Motor neuron (in vitro differentiated cells): ENCODE data around the gene FAM222B. TPM values are rescaled to one million over a fixed set of nuclear protein-coding genes. Genes with fewer than 3 reads are reported as not detected.
"Not testable (repeated sequence)": the region's sequence is repeated elsewhere in the genome, so short reads cannot be mapped to it uniquely, and the experiment has no call there.

Experiments used
- ATAC-seq, 8 experiments: fragments of 200-7000 bp; cut with Tn5 transposase; replicated peaks in 6 of 8; 2 replicates each; pipeline ENCODE4 v1.8.0; 2021; ENCODE audit warnings: mild to moderate bottlenecking in 8 of 8, moderate library complexity in 8 of 8
- H3K27ac ChIP-seq, 2 donors: fragments of 250-450 bp; sonication (Bioruptor Pico); 2 replicates each; pipeline ENCODE4 v1.9.0; 2021; ENCODE audit warnings: antibody characterized with exemption in 2 of 2, mild to moderate bottlenecking in 2 of 2, moderate library complexity in 1 of 2
- H3K4me1 ChIP-seq, 2 donors: fragments of 250-450 bp; sonication (Bioruptor Pico); replicated peaks in 1 of 2; 2 replicates each; pipeline ENCODE4 v1.6.1; 2021; ENCODE audit warnings: antibody characterized with exemption in 2 of 2, mild to moderate bottlenecking in 2 of 2, moderate library complexity in 1 of 2
- H3K4me3 ChIP-seq, 5 donors: fragments of 250-450 bp; sonication (Bioruptor Pico); 2 replicates each; pipeline ENCODE4 v1.9.0; 2021; ENCODE audit warnings: antibody characterized with exemption in 5 of 5, mild to moderate bottlenecking in 5 of 5, moderate library complexity in 4 of 5
- whole genome bisulfite sequencing, 10 experiments: fragments of 450-650 bp; shearing (Covaris generic); methylation state at CpG; one replicate each; pipeline ENCODE4 v1.0.0; 2022; 5-methylcytosine and 5-hydroxymethylcytosine counted together
- in situ Hi-C, 9 experiments: fragments of 400-800 bp; cut with MboI; loops; one replicate each; pipeline ENCODE4 v1.15.0; 2021; ENCODE audit warnings: low sequenced_read_pairs in 9 of 9, low pct_unique_long_range_greater_than_20kb in 2 of 9; ENCODE audit not compliant: unreplicated experiment in 9 of 9
- total RNA-seq, 8 experiments: library from RNA; unstranded; fragments of 300-600 nt; gene quantifications; 2 replicates each; pipeline versions ENCODE4 v1.2.3 to v1.2.4, GENCODE V29; 2022

FAM222B gene
- total RNA-seq, 8 experiments from 2014 or later, result 3.1 to 16.8 (median 11.1) TPM

DNA sequence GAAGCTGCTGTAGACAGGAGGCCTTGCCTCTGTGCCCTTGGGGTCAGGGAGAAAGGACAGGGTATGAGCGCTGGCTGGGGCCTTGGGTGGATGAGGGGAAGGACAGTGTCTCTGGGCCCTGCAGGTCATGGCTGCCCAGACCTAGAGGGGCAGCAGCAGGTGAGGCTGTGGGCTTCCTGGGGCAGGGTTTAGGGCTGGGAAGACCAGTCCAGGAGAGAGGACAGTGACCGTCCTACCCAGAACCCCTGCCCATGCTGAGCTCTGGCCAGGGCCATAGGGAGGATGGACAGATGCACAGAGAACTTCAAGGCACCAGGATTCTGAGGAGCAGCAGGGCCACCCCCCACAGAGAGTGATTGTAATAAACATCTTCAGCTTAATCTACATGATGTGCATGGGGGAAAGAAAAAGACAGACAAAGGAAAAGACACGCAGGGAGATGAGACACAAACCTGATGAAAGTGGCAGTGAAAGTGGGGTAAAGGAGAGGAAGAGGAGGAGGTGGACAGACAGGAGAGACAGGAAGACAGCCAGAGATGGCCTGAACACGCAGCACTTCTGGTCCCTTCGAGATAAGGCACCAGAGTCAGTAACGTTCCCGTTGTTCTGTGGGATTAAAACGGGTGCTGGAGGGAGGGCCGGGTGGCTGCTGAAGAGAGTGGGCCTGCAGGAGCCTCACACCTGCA lies 37.4 kb upstream of the FAM222B start:
- no peak for ATAC-seq
- Histone ChIP-seq H3K4me3 (no peak overlapping the region), H3K27ac (no peak overlapping the region), H3K4me1 (no peaks in the 10 kb centered on the region)
- WGBS, 10 experiments, result 67 to 100% (median 78%) methylated on average over 1 to 8 of the region's 9 CpGs; no CpG with 5 or more reads in 3 of the 10 experiments
- in situ Hi-C loops, result no loop called here

GRCh38 chr17:28878981-28879380 lies 36.4 kb upstream of the FAM222B start:
- WGBS, 10 experiments, result 80 to 100% (median 95%) methylated on average over 1 to 3 of the region's 4 CpGs; no CpG with 5 or more reads in 7 of the 10 experiments
- no peak overlapping the region for H3K27ac ChIP-seq
- peak in 4 of 8 experiments; percentile 17 to 56 (median 42) for ATAC-seq
- in situ Hi-C loops, result no loop called here
- H3K4me3 ChIP-seq, result no peak overlapping the region
- peaks cover 3 to 5% of the 10 kb centered on the region in 2 donors for H3K4me1 ChIP-seq

DNA sequence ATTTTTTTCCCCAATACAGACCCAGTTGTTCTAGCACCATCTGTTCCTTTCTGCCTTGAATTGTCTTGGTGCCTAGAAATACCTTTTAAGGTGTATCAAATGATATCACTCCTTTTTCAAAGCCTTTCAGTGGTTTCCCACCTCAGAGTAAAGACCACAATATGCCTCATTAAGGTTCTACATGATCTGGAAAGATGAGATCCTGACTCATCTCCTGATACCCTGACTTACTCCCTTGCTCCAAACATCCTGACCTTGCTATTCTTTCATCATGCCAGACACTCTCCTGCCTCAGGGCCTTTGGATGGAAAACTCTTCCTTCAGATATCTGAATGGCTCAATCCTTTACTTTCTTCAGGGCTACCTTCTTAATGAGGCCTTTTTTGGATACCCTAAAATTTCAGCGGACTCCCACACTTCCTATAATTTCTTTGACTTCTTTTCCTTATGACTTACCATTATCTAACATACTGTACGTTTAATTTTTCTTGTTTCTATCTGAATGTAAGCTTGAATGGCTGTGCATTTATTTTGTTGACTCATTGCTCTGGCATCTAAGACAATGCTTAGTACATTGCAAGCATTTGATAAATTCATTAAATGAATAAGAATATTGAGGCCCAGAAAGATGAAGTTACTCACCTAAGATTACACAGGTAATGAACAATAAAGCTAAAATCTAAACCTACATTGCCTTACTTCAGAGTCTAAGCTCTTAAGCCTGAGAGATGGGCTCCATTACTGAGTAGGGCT lies 35.7 kb upstream of the FAM222B start:
- Histone ChIP-seq H3K4me1 (peaks cover 3 to 6% of the 10 kb centered on the region in 2 donors), H3K4me3 (no peak overlapping the region), H3K27ac (no peak overlapping the region)
- WGBS, 10 experiments, result 62 to 100% (median 89%) methylated on average over 1 to 2 of the region's 2 CpGs; no CpG with 5 or more reads in 1 of the 10 experiments
- ATAC-seq, result no peak
- in situ Hi-C loops, result no loop called here

GRCh38 chr17:28877150-28877711 lies 34.6 kb upstream of the FAM222B start:
- in situ Hi-C loops, H3K27ac ChIP-seq, ATAC-seq, H3K4me3 ChIP-seq, H3K4me1 ChIP-seq: not testable (repeated sequence)
- WGBS, 10 experiments, result 90 to 100% (median 100%) methylated on average over 1 to 5 of the region's 6 CpGs; no CpG with 5 or more reads in 2 of the 10 experiments

DNA sequence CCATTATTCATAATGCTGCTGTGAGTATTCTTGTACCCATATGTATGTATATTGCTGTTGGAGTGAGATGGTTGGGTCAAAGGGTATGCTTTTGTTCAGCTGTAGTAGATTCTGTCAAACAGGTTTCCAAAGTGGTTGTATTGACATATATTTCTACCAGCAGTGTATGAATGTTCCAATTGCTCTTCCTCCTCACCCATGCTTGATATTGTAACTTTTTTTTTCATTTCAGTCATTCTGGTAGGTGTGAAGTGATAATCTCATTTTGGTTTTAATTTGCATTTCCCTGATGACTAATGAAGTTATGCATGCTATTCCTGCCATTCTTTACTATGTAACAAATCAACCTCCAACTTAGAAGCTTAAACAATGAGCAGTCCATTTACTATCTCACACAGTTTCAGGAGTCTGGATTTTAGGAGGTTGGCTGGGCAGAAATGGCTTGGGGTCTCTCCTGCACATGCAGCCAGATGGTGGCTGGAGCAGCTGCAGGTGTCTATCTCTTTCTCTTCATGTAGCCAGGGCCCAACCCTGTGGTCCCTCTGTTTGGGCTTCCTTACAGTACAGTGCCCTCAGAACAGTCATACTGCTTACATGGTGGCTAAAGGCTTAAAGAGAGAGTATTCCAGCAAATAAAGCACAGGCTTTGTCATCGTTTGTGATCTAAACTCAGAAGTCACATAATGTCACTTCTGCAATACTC lies 33.4 kb upstream of the FAM222B start:
- WGBS, 10 experiments, result 38 to 100% (median 50%) methylated on average over 1 of the region's 1 CpG; no CpG with 5 or more reads in 3 of the 10 experiments
- Histone ChIP-seq H3K4me3 (no peak overlapping the region), H3K27ac (no peak overlapping the region), H3K4me1 (peaks cover 3 to 6% of the 10 kb centered on the region in 2 donors)
- in situ Hi-C loops, result no loop called here
- ATAC-seq, result peak in 3 of 8 experiments; percentile 48 to 62 (median 53)

- in situ Hi-C loops, result loop anchor here in 1 of 9 experiments (25.0 kb wide), 1 partner anchor 112 kb away; no protein-coding TSS in a partner anchor
- peak in 6 of 8 experiments; percentile 42 to 76 (median 64) for ATAC-seq
- Histone ChIP-seq H3K27ac (no peak overlapping the region), H3K4me3 (no peak overlapping the region), H3K4me1 (peaks cover 3 to 6% of the 10 kb centered on the region in 2 donors)
- 14 to 100% (median 62%) methylated on average over 1 to 3 of the region's 3 CpGs; no CpG with 5 or more reads in 2 of the 10 experiments for WGBS, 10 experiments
Measured at GRCh38 chr17:28874750-28875149, 32.2 kb upstream of the FAM222B start.

DNA sequence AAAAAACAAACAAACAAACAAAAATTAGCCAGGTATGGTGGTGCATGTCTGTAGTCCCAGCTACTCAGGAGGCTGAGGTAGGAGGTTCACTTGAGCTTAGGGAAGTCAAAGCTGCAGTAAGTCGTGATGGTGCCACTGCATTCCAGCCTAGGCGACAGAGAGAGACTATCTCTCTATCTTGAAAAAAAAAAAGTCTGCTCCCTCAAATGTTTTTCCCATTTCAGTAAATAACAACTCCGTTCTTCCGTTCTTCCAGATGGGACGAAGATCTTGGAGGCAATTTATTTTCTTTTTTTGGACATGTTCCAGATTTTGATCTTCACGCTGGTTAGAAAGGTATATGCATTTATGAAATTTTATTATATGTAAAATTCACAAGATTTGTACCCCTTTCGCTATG lies 31.2 kb upstream of the FAM222B start:
- in situ Hi-C loops, result loop anchor here in 1 of 9 experiments (25.0 kb wide), 1 partner anchor 112 kb away; no protein-coding TSS in a partner anchor
- no peak for ATAC-seq
- no peak overlapping the region for H3K27ac ChIP-seq
- no peak overlapping the region for H3K4me3 ChIP-seq
- peaks cover 3 to 6% of the 10 kb centered on the region in 2 donors for H3K4me1 ChIP-seq
- 69 to 93% (median 90%) methylated on average over 3 to 7 of the region's 7 CpGs for WGBS, 10 experiments

GRCh38 chr17:28871056-28871579 lies 28.5 kb upstream of the FAM222B start:
- 80 to 100% (median 92%) methylated on average over 1 to 5 of the region's 6 CpGs; no CpG with 5 or more reads in 5 of the 10 experiments for WGBS, 10 experiments
- in situ Hi-C loops, result loop anchor here in 1 of 9 experiments (25.0 kb wide), 1 partner anchor 109 kb away; no protein-coding TSS in a partner anchor

GRCh38 chr17:28867276-28867675 lies 24.7 kb upstream of the FAM222B start:
- WGBS, 10 experiments, result 67 to 100% (median 91%) methylated on average over 1 to 7 of the region's 7 CpGs; no CpG with 5 or more reads in 1 of the 10 experiments
- ATAC-seq, result no peak
- in situ Hi-C loops, result loop anchor here in 1 of 9 experiments (25.0 kb wide), 1 partner anchor 105 kb away; no protein-coding TSS in a partner anchor
- H3K27ac ChIP-seq, result no peak overlapping the region
- no peaks in the 10 kb centered on the region for H3K4me1 ChIP-seq
- H3K4me3 ChIP-seq, result no peak overlapping the region

More at GRCh38 chr17:28871056-28871579, 28.5 kb upstream of the FAM222B start:
- ATAC-seq, result no peak
- Histone ChIP-seq H3K4me1 (peaks cover 3 to 6% of the 10 kb centered on the region in 2 donors), H3K4me3 (no peak overlapping the region), H3K27ac (no peak overlapping the region)

DNA sequence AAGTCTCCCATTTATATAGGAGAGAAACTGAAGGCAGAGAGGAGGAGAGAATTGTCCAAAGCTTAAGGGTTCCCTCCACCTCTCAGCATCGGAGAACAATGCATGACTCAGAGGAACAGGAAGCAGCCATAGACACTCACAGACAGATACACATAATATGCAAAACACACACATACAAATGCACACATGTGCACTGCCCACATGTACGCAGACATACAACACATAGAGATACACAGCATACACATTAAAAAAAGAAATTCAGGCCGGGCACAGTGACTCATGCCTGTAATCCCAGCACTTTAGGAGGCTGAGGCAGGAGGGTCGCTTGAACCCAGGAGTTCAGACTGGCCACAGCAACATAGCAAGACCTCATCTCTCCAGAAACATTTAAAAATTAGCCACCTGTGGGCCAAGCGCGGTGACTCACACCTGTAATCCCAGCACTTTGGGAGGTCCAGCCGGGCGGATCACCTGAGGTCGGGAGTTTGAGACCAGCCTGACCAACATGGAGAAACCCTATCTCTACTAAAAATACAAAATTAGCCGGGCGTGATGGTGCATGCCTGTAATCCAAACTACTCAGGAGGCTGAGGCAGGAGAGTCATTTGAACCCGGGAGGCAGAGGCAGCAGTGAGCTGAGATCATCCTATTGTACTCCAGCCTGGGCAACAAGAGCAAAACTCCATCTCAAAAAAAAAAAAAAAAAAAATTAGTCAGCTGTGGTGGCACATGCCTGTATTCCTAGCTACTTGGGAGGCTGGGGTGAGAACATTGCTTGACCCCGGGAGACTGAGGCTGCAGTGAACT lies 23.6 kb upstream of the FAM222B start:
- H3K27ac ChIP-seq, result no peak overlapping the region
- WGBS, 10 experiments, result 0 to 98% (median 67%) methylated on average over 1 to 11 of the region's 13 CpGs; no CpG with 5 or more reads in 1 of the 10 experiments
- H3K4me1 ChIP-seq, result no peaks in the 10 kb centered on the region
- in situ Hi-C loops, result loop anchor here in 1 of 9 experiments (25.0 kb wide), 1 partner anchor 104 kb away; no protein-coding TSS in a partner anchor
- H3K4me3 ChIP-seq, result no peak overlapping the region
- ATAC-seq, result peak in 5 of 8 experiments; percentile 24 to 89 (median 63)

- Histone ChIP-seq H3K27ac (peak overlapping the region in 1 of 2 donors; percentile 25), H3K4me1 (no peaks in the 10 kb centered on the region), H3K4me3 (no peak overlapping the region)
- in situ Hi-C loops, result loop anchor here in 1 of 9 experiments (25.0 kb wide), 1 partner anchor 103 kb away; no protein-coding TSS in a partner anchor
- 20 to 100% (median 60%) methylated on average over 1 to 10 of the region's 11 CpGs; no CpG with 5 or more reads in 1 of the 10 experiments for WGBS, 10 experiments
- peak in 3 of 8 experiments; percentile 41 to 67 (median 63) for ATAC-seq
Measured at GRCh38 chr17:28864991-28865849, 22.6 kb upstream of the FAM222B start.
